Kidney (tissue), 14 donors: Measurements from ENCODE around the gene ABLIM2. TPM values are rescaled to one million over a fixed set of nuclear protein-coding genes. Genes with fewer than 3 reads are reported as not detected.

Experiments
- DNase-seq, 5 donors: peaks; one replicate each; pipeline ENCODE4 v3.0.0-alpha.2; 2013 to 2020
- FAIRE-seq: peaks from 2 replicates; lab custom pipeline; 2012; peaks lifted over from hg19 to GRCh38; lab: Jason Lieb, UNC
- H3K27ac ChIP-seq, 2 donors: one replicate each; pipeline ENCODE4 v1.7.0; 2013; ENCODE audit warnings: low read depth in 2 of 2, low read length in 2 of 2, inconsistent platforms in 1 of 2
- H3K27me3 ChIP-seq: one replicate; pipeline ENCODE4 v1.7.1; 2013; ENCODE audit warnings: low read length, inconsistent platforms; ENCODE audit not compliant: control insufficient read depth, insufficient read depth
- H3K36me3 ChIP-seq, 3 donors: one replicate each; pipeline versions ENCODE4 v1.7.0 to v1.7.1; 2013; ENCODE audit warnings: low read length in 3 of 3, control low read depth in 1 of 3, inconsistent platforms in 1 of 3; ENCODE audit not compliant: insufficient read depth in 3 of 3, control insufficient read depth in 2 of 3
- H3K4me1 ChIP-seq, 3 donors: one replicate each; pipeline versions ENCODE4 v1.7.0 to v1.7.1; 2013; ENCODE audit warnings: low read length in 3 of 3, inconsistent platforms in 1 of 3, low read depth in 1 of 3; ENCODE audit not compliant: control insufficient read depth in 2 of 3, insufficient read depth in 2 of 3
- H3K4me3 ChIP-seq, 3 donors: one replicate each; pipeline versions ENCODE4 v1.7.0 to v1.8.1; 2013; ENCODE audit warnings: low read length in 3 of 3, control low read depth in 1 of 3, inconsistent platforms in 1 of 3
- H3K9ac ChIP-seq, 3 donors: one replicate each; pipeline versions ENCODE4 v1.7.0 to v1.7.1; 2013; ENCODE audit warnings: low read length in 3 of 3, control low read depth in 1 of 3, inconsistent platforms in 1 of 3
- H3K9me3 ChIP-seq, 3 donors: one replicate each; pipeline versions ENCODE4 v1.7.0 to v1.7.1; 2013; ENCODE audit warnings: low read length in 3 of 3, control low read depth in 1 of 3, inconsistent platforms in 1 of 3; ENCODE audit not compliant: control insufficient read depth in 2 of 3, insufficient read depth in 1 of 3
- CTCF ChIP-seq: IDR thresholded peaks from 3 replicates; pipeline ENCODE4 v1.5.1; 2012; ENCODE audit warnings: mild to moderate bottlenecking, moderate library complexity, borderline replicate concordance; ENCODE audit not compliant: insufficient read depth; ENCODE audit errors: extremely low read depth
- intact Hi-C: fragments of 100-400 bp; cut with DNase I; formaldehyde crosslinking; loops from one replicate; pipeline ENCODE4 v1.11.1; 2022
- polyA plus RNA-seq: library from polyadenylated mRNA; stranded (reverse); fragments of 350-450 nt; fragmentation: Illumina TruSeq; extraction: RNeasy Lipid Tissue Mini Kit (QIAGEN cat#74804); gene quantifications from one replicate; pipeline ENCODE4 v1.2.3, GENCODE V29; 2014; ENCODE audit warnings: low read depth, low replicate concordance; ENCODE audit not compliant: insufficient read depth
- total RNA-seq: library from RNA; stranded (reverse); fragmentation: NEBNext Ultra II Directional; extraction: Animal tissue kit (Norgen Biotek cat#: 25700); gene quantifications from one replicate; pipeline ENCODE4 v1.2.1, GENCODE V29; 2021
- donor health status: control.
- donor health status: control.
- donor health status: control.
- donor health status: control.
- donor health status: control.
- donor health status: DM: yes; HTN: yes; CAD: no.
- donor health status: Normal renal cell carcinoma (clear cell type).

ABLIM2 gene
- total and polyA plus RNA-seq, 2 donors from 2014 or later = 9.5 to 23.3 TPM

DNA sequence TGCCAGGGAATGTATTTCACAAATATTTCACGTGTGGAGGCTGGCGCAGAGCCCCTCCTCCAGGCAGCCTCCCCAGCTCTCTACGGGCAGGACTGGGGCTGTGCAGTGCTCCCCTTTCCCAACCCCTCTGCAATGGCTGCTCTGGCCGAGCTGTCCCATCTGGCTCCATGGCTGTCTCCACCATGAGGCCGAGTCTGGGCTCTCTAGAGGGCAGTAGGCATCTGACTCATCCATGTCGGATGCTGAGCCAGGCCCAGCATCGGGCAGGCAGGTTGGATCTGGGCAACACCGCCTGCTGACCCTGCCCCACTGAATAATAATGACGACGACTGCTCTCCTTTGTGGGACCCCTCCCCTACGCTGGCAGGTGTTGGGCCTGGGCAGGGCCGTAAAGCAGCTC lies 29.5 kb upstream of the ABLIM2 start:
- Histone ChIP-seq H3K27ac (peak overlapping the region; percentile 61 to 90), H3K4me1 (peaks cover 0 to 46% (median 17%) of the 10 kb centered on the region in 3 donors), H3K9ac (no peak overlapping the region)

DNA sequence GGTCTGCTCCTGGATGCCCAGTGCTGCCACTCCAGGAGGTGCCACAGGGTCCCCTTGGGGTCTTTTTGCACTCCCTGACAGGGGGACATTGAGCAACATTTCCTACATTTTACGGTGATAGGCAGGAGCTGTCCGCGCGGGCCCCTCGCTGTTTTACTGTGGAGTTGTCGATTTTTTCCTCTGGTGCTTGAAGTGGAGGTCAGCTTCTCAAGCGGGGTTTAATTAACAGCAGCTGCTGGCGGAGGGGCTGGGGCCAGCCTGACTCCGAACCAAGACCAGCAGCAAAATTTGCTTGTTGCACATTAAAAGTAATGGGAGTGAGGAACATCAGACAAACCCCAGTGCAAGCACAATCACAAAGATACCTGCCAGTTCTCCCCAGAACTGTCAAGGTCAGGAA lies 27.3 kb upstream of the ABLIM2 start:
- H3K4me1 ChIP-seq = peaks cover 0 to 52% (median 10%) of the 10 kb centered on the region in 3 donors
- DNase-seq (peak in 1 of 5 donors; percentile 67), FAIRE-seq (no peak)
- no peaks in the 10 kb centered on the region for H3K36me3 ChIP-seq
- intact Hi-C loops = no loop called here
- H3K27me3 ChIP-seq = no peaks in the 10 kb centered on the region
- no peak overlapping the region for H3K9ac ChIP-seq
- no peak for TF ChIP-seq CTCF
- H3K27ac ChIP-seq = no peak overlapping the region
- no peak overlapping the region for H3K4me3 ChIP-seq
- H3K9me3 ChIP-seq = no peaks in the 10 kb centered on the region

More for the DNA sequence above, 29.5 kb upstream of the ABLIM2 start:
- Histone ChIP-seq H3K9me3 (no peaks in the 10 kb centered on the region), H3K36me3 (no peaks in the 10 kb centered on the region), H3K4me3 (no peak overlapping the region), H3K27me3 (no peaks in the 10 kb centered on the region)
- TF ChIP-seq CTCF = peak; percentile 21
- FAIRE-seq (no peak), DNase-seq (peak in 1 of 5 donors; percentile 58)
- intact Hi-C loops = no loop called here

DNA sequence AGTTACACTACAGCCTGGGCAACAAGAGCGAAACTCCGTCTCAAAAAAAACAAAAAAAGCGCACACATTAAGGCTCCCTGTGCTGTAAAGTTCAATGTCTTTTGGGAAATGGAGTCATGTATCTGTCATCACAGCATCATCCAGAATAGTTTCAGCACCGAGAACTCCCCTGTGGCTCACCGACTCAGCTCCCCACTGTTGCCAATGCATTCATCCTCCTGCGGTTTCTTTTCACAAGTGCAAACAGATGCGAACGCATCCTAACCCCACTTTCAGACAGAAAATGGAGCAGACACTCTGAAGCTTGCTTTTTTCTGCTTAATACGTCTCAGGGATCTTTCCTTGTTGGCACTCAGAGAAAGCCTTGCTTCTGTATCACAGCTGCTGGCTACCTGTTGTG lies 26.7 kb upstream of the ABLIM2 start:
- Histone ChIP-seq H3K4me3 (no peak overlapping the region), H3K9me3 (no peaks in the 10 kb centered on the region), H3K36me3 (no peaks in the 10 kb centered on the region), H3K9ac (no peak overlapping the region), H3K27me3 (no peaks in the 10 kb centered on the region), H3K27ac (no peak overlapping the region), H3K4me1 (peaks cover 0 to 49% (median 7%) of the 10 kb centered on the region in 3 donors)
- FAIRE-seq = no peak
- TF ChIP-seq CTCF = no peak
- intact Hi-C loops = no loop called here
- no peak for DNase-seq

DNA sequence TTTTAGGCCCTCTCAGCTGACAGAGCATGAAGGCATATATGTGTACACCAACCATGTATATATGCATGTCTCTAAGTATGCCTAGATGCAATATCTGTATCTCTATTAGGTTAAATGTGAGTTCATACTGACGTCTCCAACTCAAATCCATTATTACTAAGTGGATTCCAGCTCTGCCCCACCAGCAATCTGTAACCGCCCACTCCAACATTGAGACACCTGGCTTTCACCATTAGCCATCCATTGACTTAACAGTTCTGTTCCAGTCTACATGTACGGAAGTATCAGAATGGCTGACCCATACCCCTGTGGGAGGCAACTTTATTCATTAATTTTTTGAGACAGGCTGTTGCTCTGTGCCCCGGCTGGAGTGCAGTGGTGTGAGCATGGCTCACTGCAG lies 25.4 kb upstream of the ABLIM2 start:
- no peak for TF ChIP-seq CTCF
- H3K4me3 ChIP-seq = no peak overlapping the region
- no peaks in the 10 kb centered on the region for H3K36me3 ChIP-seq
- DNase-seq (no peak), FAIRE-seq (no peak)
- no peaks in the 10 kb centered on the region for H3K27me3 ChIP-seq
- H3K9ac ChIP-seq = no peak overlapping the region
- intact Hi-C loops = no loop called here
- no peaks in the 10 kb centered on the region for H3K9me3 ChIP-seq
- peaks cover 0 to 37% (median 2%) of the 10 kb centered on the region in 3 donors for H3K4me1 ChIP-seq
- peak overlapping the region; percentile 25 to 73 for H3K27ac ChIP-seq
